ENCODE measurements around the gene RAB44.

DNA sequence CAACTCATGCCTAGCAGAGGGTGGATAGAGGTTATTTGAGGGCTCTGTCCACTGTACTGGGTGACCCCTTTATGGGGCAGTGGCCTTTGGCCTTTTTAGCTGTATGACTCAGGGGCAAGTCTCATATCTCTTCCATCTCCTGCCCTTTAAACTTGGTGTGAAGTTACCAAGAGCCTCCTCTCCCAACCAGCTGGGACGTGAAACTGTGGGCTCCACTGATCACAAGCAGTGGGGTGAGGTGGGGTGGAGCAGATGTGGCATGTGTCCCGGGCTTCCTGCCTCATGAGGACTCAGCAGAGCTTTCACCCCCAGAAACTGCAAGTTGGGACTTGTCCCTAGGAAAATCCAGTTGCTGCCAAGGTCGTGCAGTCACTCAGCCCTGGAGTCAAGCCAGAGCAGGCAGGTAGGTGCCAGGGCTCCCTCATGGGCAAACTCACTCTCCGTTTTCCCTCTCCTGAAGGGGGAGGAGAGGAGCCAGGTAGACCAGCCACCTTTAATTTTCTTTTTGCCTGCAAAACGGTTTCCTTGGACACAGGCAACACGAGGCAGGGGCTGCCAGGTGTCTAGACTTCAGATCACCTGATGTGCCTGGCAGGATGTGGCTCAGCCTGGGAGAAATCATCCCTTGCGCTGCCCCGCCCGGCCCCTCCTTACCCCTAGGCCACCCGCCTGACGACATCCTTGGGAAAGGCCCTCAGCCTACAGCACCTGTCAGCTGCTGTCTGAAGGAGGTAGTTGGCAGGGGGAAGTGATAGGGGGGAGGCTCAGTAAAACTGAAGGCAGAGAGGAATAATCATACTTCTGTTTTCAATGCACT lies 15.1 kb upstream of the RAB44 start:
- TF ChIP-seq, protein P1, sequence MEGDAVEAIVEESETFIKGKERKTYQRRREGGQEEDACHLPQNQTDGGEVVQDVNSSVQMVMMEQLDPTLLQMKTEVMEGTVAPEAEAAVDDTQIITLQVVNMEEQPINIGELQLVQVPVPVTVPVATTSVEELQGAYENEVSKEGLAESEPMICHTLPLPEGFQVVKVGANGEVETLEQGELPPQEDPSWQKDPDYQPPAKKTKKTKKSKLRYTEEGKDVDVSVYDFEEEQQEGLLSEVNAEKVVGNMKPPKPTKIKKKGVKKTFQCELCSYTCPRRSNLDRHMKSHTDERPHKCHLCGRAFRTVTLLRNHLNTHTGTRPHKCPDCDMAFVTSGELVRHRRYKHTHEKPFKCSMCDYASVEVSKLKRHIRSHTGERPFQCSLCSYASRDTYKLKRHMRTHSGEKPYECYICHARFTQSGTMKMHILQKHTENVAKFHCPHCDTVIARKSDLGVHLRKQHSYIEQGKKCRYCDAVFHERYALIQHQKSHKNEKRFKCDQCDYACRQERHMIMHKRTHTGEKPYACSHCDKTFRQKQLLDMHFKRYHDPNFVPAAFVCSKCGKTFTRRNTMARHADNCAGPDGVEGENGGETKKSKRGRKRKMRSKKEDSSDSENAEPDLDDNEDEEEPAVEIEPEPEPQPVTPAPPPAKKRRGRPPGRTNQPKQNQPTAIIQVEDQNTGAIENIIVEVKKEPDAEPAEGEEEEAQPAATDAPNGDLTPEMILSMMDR (IDR thresholded peaks at IDR 0.05; ENCODE audit: low read depth, low read length), result 0 out of 2 replicates have a peak, but pooled peaks have one; percentile 6
- no peak for TF ChIP-seq EZH2phosphoT487 (IDR thresholded peaks at IDR 0.05; ENCODE audit: low read depth)

Data from OCI-LY3 (cell line).